HCT116 (cell line): Measurements from ENCODE around the gene GAD1. TPM values are rescaled to one million over a fixed set of nuclear protein-coding genes. Genes with fewer than 3 reads are reported as not detected.

ENCODE experiments used
- ATAC-seq: fragments of 200-7000 bp; cut with Tn5 transposase; 2 replicates; pipeline ENCODE4 v1.9.1; 2020; ENCODE audit warnings: mild to moderate bottlenecking, moderate library complexity
- BruUV-seq: library from RNA; stranded (reverse); fragments of 400-500 nt; replicated peaks from 2 replicates; lab custom pipeline; 2021; lab: Mats Ljungman, UMichigan
- CTCF ChIA-PET: fragments of 300-600 bp; sonication (Branson Sonifier 250); formaldehyde crosslinking; loops from one replicate; lab custom pipeline; 2021; ENCODE audit warnings: antibody characterized with exemption; lab: Charles Lee
- POLR2A ChIA-PET: fragments of 300-600, 350-600 bp; sonication (Branson Sonifier 250); formaldehyde crosslinking; loops from one replicate; lab custom pipeline; 2021; ENCODE audit warnings: antibody characterized with exemption; lab: Charles Lee
- RAD21 ChIA-PET, 2 experiments: fragments of 300-600 bp; sonication (Branson Sonifier 250); formaldehyde crosslinking; loops; one replicate each; lab custom pipeline; 2023; ENCODE audit warnings: low total read pairs in 2 of 2; ENCODE audit not compliant: uncharacterized antibody in 2 of 2, unreplicated experiment in 2 of 2, low non-redundant PET in 1 of 2; lab: Charles Lee
- DNase-seq: peaks from one replicate; pipeline ENCODE4 v3.0.0-alpha.2; 2010; ENCODE audit warnings: low read depth, low spot score
- H2AFZ ChIP-seq: fragments of 200-600 bp; shearing (Covaris generic), sonication (generic); 2 replicates; pipeline ENCODE4 v1.6.1; 2017; ENCODE audit warnings: low read depth, mixed run types, mixed read lengths, antibody characterized with exemption, low read length; ENCODE audit not compliant: poor library complexity, severe bottlenecking
- H3K27ac ChIP-seq: 2 replicates; pipeline ENCODE4 v1.5.1; 2012; ENCODE audit warnings: low read depth, low read length
- H3K27me3 ChIP-seq: fragments of 200-600 bp; sonication (generic); 2 replicates; pipeline ENCODE4 v1.6.1; 2016; ENCODE audit warnings: mixed run types, low read length, mixed read lengths; ENCODE audit not compliant: insufficient read depth
- H3K36me3 ChIP-seq, 2 experiments: fragments of 200-500 bp in 1 of 2; fragments of 200-600 bp in 1 of 2; sonication (Bioruptor generic) in 1 of 2; sonication (generic) in 1 of 2; 2 replicates each; pipeline versions ENCODE4 v1.5.1 to v1.6.1; 2014 to 2016; ENCODE audit warnings: low read length in 2 of 2, inconsistent platforms in 1 of 2, mixed read lengths in 1 of 2, mixed run types in 1 of 2; ENCODE audit not compliant: insufficient read depth in 2 of 2, control insufficient read depth in 1 of 2
- H3K4me1 ChIP-seq, 2 experiments: fragments of 200-600 bp in 1 of 2; sonication (generic) in 1 of 2; 2 replicates each; pipeline versions ENCODE4 v1.5.1 to v1.6.1; 2012 to 2017; ENCODE audit warnings: low read length in 2 of 2, inconsistent platforms in 1 of 2, mild to moderate bottlenecking in 1 of 2, mixed read lengths in 1 of 2, mixed run types in 1 of 2, moderate library complexity in 1 of 2; ENCODE audit not compliant: insufficient read depth in 2 of 2, control insufficient read depth in 1 of 2
- H3K4me2 ChIP-seq: fragments of 200-600 bp; sonication (generic); 2 replicates; pipeline ENCODE4 v1.6.1; 2017; ENCODE audit warnings: mixed run types, low read length, mixed read lengths
- H3K4me3 ChIP-seq, 2 experiments: fragments of 200-600 bp in 1 of 2; sonication (generic) in 1 of 2; replicated peaks in 1 of 2; 2 replicates each; pipeline ENCODE4 v1.5.1; 2011 to 2016; ENCODE audit warnings: low read length in 2 of 2, control low read depth in 1 of 2, low read depth in 1 of 2, mild to moderate bottlenecking in 1 of 2, mixed read lengths in 1 of 2, mixed run types in 1 of 2
- H3K79me2 ChIP-seq: fragments of 200-600 bp; sonication (generic); 2 replicates; pipeline ENCODE4 v1.6.1; 2017; ENCODE audit warnings: mild to moderate bottlenecking, mixed run types, low read length, moderate library complexity, mixed read lengths; ENCODE audit not compliant: insufficient read depth
- H3K9ac ChIP-seq: fragments of 200-600 bp; sonication (generic); 2 replicates; pipeline ENCODE4 v1.6.1; 2016; ENCODE audit warnings: low read length, mixed read lengths
- H3K9me2 ChIP-seq: fragments of 200-600 bp; sonication (generic), shearing (Covaris generic); 2 replicates; pipeline ENCODE4 v1.6.1; 2017; ENCODE audit warnings: mixed run types, mild to moderate bottlenecking, moderate library complexity; ENCODE audit not compliant: insufficient read depth
- H3K9me3 ChIP-seq, 2 experiments: fragments of 200-500 bp in 1 of 2; fragments of 200-600 bp in 1 of 2; sonication (Bioruptor generic) in 1 of 2; sonication (generic) in 1 of 2; 2 replicates each; pipeline ENCODE4 v1.6.1; 2014 to 2017; ENCODE audit warnings: low read length in 2 of 2, mixed read lengths in 2 of 2, inconsistent platforms in 1 of 2, low read depth in 1 of 2, mild to moderate bottlenecking in 1 of 2, mixed run types in 1 of 2, moderate library complexity in 1 of 2; ENCODE audit not compliant: control insufficient read depth in 1 of 2, insufficient read depth in 1 of 2
- H4K20me1 ChIP-seq: fragments of 200-600 bp; sonication (generic), shearing (Covaris generic); 2 replicates; pipeline ENCODE4 v1.6.1; 2017; ENCODE audit warnings: mixed run types, mild to moderate bottlenecking, moderate library complexity; ENCODE audit not compliant: insufficient read depth
- CBX3 ChIP-seq: IDR thresholded peaks from 2 replicates; pipeline ENCODE4 v1.6.1; 2012; ENCODE audit warnings: low read depth
- CEBPB ChIP-seq: IDR thresholded peaks from 2 replicates; pipeline ENCODE4 v1.6.1; 2012; ENCODE audit warnings: low read depth
- MAX ChIP-seq: IDR thresholded peaks from 2 replicates; pipeline ENCODE4 v1.6.1; 2012
- RAD21 ChIP-seq: IDR thresholded peaks from 2 replicates; pipeline ENCODE4 v1.6.1; 2012; ENCODE audit warnings: low read depth, mild to moderate bottlenecking
- REST ChIP-seq: IDR thresholded peaks from 2 replicates; pipeline ENCODE4 v1.6.1; 2012; ENCODE audit warnings: low read depth
- SP1 ChIP-seq: IDR thresholded peaks from 2 replicates; pipeline ENCODE4 v1.6.1; 2012; ENCODE audit warnings: low read depth
- YY1 ChIP-seq: IDR thresholded peaks from 2 replicates; pipeline ENCODE4 v1.6.1; 2011; ENCODE audit warnings: low read length, low read depth, moderate library complexity, mild to moderate bottlenecking; ENCODE audit not compliant: insufficient replicate concordance; ENCODE audit errors: extremely low read depth
- ZBTB33 ChIP-seq: IDR thresholded peaks from 2 replicates; pipeline ENCODE4 v1.6.1; 2011; ENCODE audit warnings: mild to moderate bottlenecking, low read length, moderate library complexity; ENCODE audit not compliant: insufficient replicate concordance; ENCODE audit errors: extremely low read depth
- intact Hi-C: fragments of 100-400 bp; cut with micrococcal nuclease; formaldehyde crosslinking; loops from 2 replicates; pipeline ENCODE4 v1.10.0; 2022
- total RNA-seq: library from RNA; stranded (reverse); gene quantifications from one replicate; pipeline ENCODE4 v1.2.1, GENCODE V29; 2021; ENCODE audit not compliant: unreplicated experiment

The GAD1 gene
- total RNA-seq, 1 experiment from 2014 or later: 11.0 TPM

- H3K4me3 ChIP-seq: no peak overlapping the region
- ChIA-PET RAD21 (no interaction called here), CTCF (interaction anchor here (1.1 to 1.9 kb wide), 2 partner anchors 11 to 21 kb away, joined by 3 to 6 read pairs; no protein-coding TSS in a partner anchor), POLR2A (no interaction called here)
- DNase-seq (no peak), ATAC-seq (no peak)
- H3K4me1 ChIP-seq: peaks cover 11 to 22% of the 10 kb centered on the region in 2 experiments; a peak in 3 of 4 replicates
- H3K27ac ChIP-seq: no peak overlapping the region
- H3K36me3 ChIP-seq: no peaks in the 10 kb centered on the region; a peak in 1 of 4 replicates
- H3K4me2 ChIP-seq: no peak overlapping the region
- intact Hi-C loops: no loop called here
- H2AFZ ChIP-seq: no peak overlapping the region
- BruUV-seq: no TSS peak
- H3K9me2 ChIP-seq: no peaks in the 10 kb centered on the region
- H3K9ac ChIP-seq: no peak overlapping the region
- no peaks in the 10 kb centered on the region for H3K27me3 ChIP-seq
- H3K9me3 ChIP-seq: no peaks in the 10 kb centered on the region
- TF ChIP-seq CBX3 (no peak), MAX (no peak), YY1 (no peak), SP1 (no peak), RAD21 (no peak), ZBTB33 (no peak), REST (no peak), CEBPB (no peak)
- TF ChIP-seq, all 23 proteins: peak for 0
- no peaks in the 10 kb centered on the region for H4K20me1 ChIP-seq
- H3K79me2 ChIP-seq: no peaks in the 10 kb centered on the region
These were observed 29.6 kb downstream of the GAD1 start for GRCh38 chr2:170846314-170846713.
